RWPE1 (cell line): Measurements from ENCODE around the gene SMARCD3.

Source experiments
- CTCF ChIA-PET: fragments of 350-600 bp; sonication (Branson Sonifier 250); formaldehyde crosslinking; extraction: SDS; loops from one replicate; lab custom pipeline; 2021; lab: Yijun Ruan, JAX
- POLR2A ChIA-PET: fragments of 400-600 bp; formaldehyde crosslinking; extraction: SDS; loops from one replicate; lab custom pipeline; 2020; ENCODE audit warnings: antibody characterized with exemption; ENCODE audit not compliant: low non-redundant PET; lab: Yijun Ruan, JAX
- DNase-seq: peaks from one replicate; pipeline ENCODE4 v3.0.0; 2012; ENCODE audit warnings: low spot score
- H3K27ac ChIP-seq: fragments of 450-650 bp; 2 replicates; pipeline ENCODE4 v1.5.1; 2017
- TF ChIP-seq, protein P1 (sequence below): fragments of 450-650 bp; conservative IDR thresholded peaks from 2 replicates; pipeline ENCODE4 v1.5.1; 2017; ENCODE audit warnings: low read depth, mild to moderate bottlenecking

SMARCD3 gene

DNA sequence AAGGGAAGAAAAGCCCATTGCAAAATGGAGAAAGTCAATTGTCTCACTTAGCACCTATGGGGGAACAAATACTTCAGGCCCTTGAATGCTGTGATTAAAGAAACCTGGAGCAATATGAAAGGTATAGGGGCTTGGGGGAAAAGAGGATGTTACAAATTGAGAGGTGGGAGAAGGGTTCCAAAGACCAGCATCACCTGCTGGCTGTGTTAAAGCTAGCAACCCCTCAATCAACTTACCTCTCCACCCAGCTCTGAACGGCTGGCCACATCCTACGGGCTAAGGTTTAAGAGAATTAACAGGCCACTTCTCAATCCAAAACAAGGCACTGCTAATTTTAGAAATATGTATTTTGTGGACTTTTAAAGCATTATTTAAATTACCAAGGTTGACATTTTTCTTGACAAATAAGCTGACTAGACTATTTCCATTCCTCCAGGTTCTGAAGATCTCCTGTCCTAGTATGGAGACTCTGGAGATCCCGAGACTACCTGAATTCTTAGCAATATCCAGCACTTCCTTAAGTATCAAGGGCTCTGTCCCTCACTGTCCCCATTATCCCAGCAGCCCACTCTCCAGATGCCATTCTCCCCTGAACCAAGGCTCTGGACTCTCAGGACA, 37.2 kb downstream of the SMARCD3 start:
- ChIA-PET POLR2A (no interaction called here), CTCF (no interaction called here)
- H3K27ac ChIP-seq, result no peak overlapping the region
- no peak for DNase-seq
- TF ChIP-seq, protein P1, sequence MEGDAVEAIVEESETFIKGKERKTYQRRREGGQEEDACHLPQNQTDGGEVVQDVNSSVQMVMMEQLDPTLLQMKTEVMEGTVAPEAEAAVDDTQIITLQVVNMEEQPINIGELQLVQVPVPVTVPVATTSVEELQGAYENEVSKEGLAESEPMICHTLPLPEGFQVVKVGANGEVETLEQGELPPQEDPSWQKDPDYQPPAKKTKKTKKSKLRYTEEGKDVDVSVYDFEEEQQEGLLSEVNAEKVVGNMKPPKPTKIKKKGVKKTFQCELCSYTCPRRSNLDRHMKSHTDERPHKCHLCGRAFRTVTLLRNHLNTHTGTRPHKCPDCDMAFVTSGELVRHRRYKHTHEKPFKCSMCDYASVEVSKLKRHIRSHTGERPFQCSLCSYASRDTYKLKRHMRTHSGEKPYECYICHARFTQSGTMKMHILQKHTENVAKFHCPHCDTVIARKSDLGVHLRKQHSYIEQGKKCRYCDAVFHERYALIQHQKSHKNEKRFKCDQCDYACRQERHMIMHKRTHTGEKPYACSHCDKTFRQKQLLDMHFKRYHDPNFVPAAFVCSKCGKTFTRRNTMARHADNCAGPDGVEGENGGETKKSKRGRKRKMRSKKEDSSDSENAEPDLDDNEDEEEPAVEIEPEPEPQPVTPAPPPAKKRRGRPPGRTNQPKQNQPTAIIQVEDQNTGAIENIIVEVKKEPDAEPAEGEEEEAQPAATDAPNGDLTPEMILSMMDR, result no peak

DNA sequence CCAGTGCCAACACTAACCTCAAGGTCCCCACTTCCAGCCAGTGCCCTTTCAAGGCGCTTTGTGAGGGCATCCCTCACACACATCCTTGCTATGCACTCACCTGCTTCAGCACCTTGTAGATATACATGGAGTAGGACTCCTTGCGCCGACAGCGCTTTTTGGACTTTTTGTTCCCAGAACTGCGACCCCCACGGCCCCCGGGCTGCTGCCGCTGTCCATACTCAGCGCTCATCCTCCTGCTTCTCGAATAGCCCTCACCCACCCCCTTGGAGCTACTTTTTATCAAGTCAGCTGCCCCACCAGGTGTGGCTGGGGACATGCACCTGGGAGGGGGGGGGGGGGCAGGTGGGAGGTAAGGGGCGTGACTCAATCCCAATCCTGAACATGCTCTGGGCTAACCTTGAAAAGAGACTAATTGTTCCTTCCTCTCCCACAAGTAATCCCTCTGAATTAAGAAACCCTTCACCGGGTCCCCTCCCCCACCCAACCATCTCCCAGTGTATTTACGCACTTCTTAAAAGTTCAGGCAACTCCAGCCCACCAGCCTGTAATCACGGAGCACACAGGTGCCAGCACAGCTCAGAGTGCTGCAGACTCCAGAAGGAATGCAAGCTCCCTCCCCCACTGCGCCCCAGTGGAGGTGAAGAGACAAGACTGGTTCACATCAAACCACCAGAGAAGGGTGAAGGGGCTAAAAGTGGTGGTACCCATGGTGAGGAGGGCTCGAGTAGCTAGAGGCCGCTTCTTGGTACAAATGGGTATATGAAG, 38.2 kb downstream of the SMARCD3 start, which contains the start of gene H2BK1:
H2BK1 (minus strand) TSS at position 402 of the 768 bp plus-strand sequence; CDS start at position 232, 170 bp downstream.
- ChIA-PET POLR2A (no interaction called here), CTCF (interaction anchor here (0.6 kb wide), 1 partner anchor 328 kb away, joined by 3 read pairs; no protein-coding TSS in a partner anchor)
- no peak within 1 kb of the TSS for H3K27ac ChIP-seq
- TF ChIP-seq, protein P1, result no peak
- no peak for DNase-seq

DNA sequence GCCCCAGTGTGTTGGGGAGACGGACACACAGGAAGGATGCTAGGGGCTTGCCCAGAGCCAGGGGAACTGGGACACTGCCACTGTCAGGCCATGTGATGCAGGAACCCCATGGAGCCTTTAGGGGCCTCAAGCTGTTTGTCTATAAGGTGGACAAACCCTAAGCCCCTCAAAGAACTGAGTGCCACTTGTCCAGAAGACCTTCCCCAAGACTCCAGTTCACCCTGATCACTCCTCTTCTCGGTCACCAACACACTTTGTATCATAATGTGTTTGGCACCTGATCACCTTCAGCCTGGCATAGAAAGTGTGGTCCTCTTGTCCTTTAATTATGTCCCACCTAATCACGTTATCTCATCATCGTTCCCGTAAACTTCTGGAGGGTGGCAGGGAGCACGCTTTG, 38.9 kb downstream of the SMARCD3 start:
- ChIA-PET POLR2A (no interaction called here), CTCF (no interaction called here)
- DNase-seq, result no peak
- TF ChIP-seq, protein P1, result no peak
- H3K27ac ChIP-seq, result no peak overlapping the region

DNA sequence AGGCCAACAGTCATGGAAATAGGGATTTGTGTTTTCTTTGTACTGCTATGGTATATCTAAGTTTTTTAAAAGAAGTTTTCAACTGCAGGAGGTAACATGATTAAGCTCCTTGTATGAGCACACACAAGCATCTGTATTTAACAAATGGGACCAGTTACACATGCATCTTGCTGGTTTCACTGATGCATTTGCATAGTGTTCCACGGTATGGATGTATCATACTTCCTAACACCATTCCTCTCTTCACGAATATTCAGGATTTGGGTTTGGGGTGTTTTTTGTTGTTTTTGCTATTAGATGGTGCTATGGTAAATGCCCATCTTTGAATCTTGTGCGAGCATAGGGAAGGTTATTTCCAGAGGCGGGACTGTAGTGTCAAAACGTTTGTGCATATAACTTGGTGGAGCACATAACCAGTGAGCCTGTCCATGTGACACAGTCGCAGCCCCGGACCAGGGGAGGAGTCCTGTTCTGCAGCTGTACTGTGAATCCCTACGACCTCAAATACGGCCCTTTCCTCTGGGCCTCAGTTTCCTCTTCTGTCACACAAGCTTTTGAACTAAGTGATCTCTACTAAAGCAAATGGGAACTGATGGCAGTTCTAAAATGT, 40.1 kb downstream of the SMARCD3 start:
- ChIA-PET POLR2A (no interaction called here), CTCF (no interaction called here)
- no peak for DNase-seq
- TF ChIP-seq, protein P1, result no peak
- no peak overlapping the region for H3K27ac ChIP-seq

DNA sequence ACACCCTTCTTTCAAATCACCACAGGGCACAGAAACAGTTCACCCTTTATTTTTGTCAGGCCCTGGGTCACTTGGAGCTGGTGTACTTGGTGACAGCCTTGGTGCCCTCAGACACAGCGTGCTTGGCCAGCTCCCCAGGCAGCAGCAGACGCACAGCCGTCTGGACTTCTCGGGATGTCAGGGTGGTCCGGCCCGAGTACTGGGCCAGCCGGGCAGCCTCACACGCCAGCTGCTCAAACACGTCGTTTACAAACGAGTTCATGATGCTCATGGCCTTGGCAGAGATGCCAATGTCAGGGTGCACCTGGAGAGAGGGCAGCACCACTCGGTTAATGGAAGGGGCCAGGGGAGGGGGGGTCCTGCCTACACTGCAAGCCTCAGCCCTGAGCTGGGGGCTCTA, 40.7 kb downstream of the SMARCD3 start:
- TF ChIP-seq, protein P1, result no peak
- DNase-seq, result no peak

DNA sequence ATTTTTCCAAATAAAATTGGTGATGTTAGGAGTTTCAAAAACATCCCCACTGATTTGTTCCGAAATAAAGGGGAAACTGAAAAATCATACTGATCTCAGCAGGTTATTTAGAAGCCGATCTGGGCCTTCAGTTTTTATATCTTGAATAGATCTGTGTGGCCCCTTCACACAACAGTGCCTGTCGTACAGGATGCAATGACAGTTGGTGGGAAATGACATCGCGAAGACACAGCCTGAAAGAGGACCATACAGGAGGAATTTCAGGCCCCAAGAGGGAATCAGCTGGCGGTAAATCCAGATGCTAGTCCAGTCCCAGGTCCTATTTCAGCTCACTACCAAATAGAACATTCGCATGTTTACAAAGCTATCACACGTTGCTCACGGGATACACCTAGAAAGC, 41.2 kb downstream of the SMARCD3 start:
- DNase-seq, result no peak
- ChIA-PET CTCF (no interaction called here), POLR2A (no interaction called here)
- TF ChIP-seq, protein P1, result no peak
- no peak overlapping the region for H3K27ac ChIP-seq

More for the DNA sequence above, 40.7 kb downstream of the SMARCD3 start:
- ChIA-PET CTCF (no interaction called here), POLR2A (no interaction called here)
- no peak overlapping the region for H3K27ac ChIP-seq
